Activated naive CD8-positive, alpha-beta T cell (primary cell): ENCODE data around the gene ZYG11B.
"Not testable (repeated sequence)": the region's sequence is repeated elsewhere in the genome, so short reads cannot be mapped to it uniquely, and the experiment has no call there.

ENCODE experiments used
- H3K27ac Mint-ChIP-seq: one replicate; pipeline ENCODE4 v1.8.0; 2021; ENCODE audit warnings: mixed read lengths
- H3K27me3 Mint-ChIP-seq: one replicate; pipeline ENCODE4 v1.8.0; 2021; ENCODE audit warnings: mixed read lengths
- H3K36me3 Mint-ChIP-seq: one replicate; pipeline ENCODE4 v1.8.0; 2021; ENCODE audit warnings: mixed read lengths
- H3K4me1 Mint-ChIP-seq: one replicate; pipeline ENCODE4 v1.8.0; 2021; ENCODE audit warnings: low read depth, mixed read lengths
- H3K4me3 Mint-ChIP-seq: one replicate; pipeline ENCODE4 v1.8.0; 2021; ENCODE audit warnings: mild to moderate bottlenecking, mixed read lengths
- H3K9me3 Mint-ChIP-seq: one replicate; pipeline ENCODE4 v1.8.0; 2021; ENCODE audit warnings: low read depth, mixed read lengths

The ZYG11B gene

GRCh38 chr1:52735371-52735770 lies 9.1 kb downstream of the ZYG11B start:
- H3K27ac Mint-ChIP-seq, H3K27me3 Mint-ChIP-seq, H3K36me3 Mint-ChIP-seq, H3K9me3 Mint-ChIP-seq, H3K4me3 Mint-ChIP-seq: not testable (repeated sequence)
- peaks cover 15% of the 10 kb centered on the region for H3K4me1 Mint-ChIP-seq

GRCh38 chr1:52738148-52738547 lies 11.9 kb downstream of the ZYG11B start:
- no peaks in the 10 kb centered on the region for H3K27me3 Mint-ChIP-seq

GRCh38 chr1:52738893-52739292 lies 12.6 kb downstream of the ZYG11B start:
- Mint-ChIP-seq H3K4me3 (no peak overlapping the region), H3K27me3 (no peaks in the 10 kb centered on the region), H3K36me3 (peaks cover 4% of the 10 kb centered on the region), H3K4me1 (peaks cover 21% of the 10 kb centered on the region), H3K9me3 (no peaks in the 10 kb centered on the region), H3K27ac (no peak overlapping the region)

More at GRCh38 chr1:52738148-52738547, 11.9 kb downstream of the ZYG11B start:
- H3K27ac Mint-ChIP-seq = no peak overlapping the region
- H3K4me3 Mint-ChIP-seq = no peak overlapping the region
- peaks cover 4% of the 10 kb centered on the region for H3K36me3 Mint-ChIP-seq
- H3K4me1 Mint-ChIP-seq = peaks cover 19% of the 10 kb centered on the region
- no peaks in the 10 kb centered on the region for H3K9me3 Mint-ChIP-seq

- Mint-ChIP-seq H3K36me3 (peaks cover 4% of the 10 kb centered on the region), H3K9me3 (no peaks in the 10 kb centered on the region), H3K4me1 (peaks cover 21% of the 10 kb centered on the region), H3K27ac (no peak overlapping the region), H3K27me3 (no peaks in the 10 kb centered on the region), H3K4me3 (no peak overlapping the region)
Measured at GRCh38 chr1:52739699-52740467, 13.6 kb downstream of the ZYG11B start.

DNA sequence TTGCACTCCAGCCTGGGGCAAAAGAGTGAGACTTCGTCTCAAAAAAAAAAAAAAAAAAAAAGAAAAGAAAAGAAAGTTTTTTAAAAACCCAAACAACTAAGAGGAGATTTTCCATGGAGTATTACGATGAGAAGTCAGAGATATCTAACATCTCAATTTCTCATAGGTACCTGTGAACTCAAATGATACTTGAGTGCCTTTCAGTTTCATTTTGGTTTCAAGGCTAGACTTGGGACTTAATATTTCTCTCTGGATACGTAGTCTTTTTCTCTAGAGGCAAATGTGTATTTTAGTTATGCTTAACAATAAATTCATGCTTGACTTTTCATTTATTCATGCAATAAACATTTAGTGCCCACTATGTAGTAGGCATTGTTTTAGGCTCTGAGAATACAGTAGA lies 15.0 kb downstream of the ZYG11B start:
- Mint-ChIP-seq H3K27me3 (no peaks in the 10 kb centered on the region), H3K36me3 (peaks cover 4% of the 10 kb centered on the region), H3K4me1 (peaks cover 23% of the 10 kb centered on the region), H3K9me3 (no peaks in the 10 kb centered on the region), H3K4me3 (no peak overlapping the region), H3K27ac (no peak overlapping the region)

GRCh38 chr1:52746189-52746588 lies 19.9 kb downstream of the ZYG11B start:
- H3K36me3 Mint-ChIP-seq = no peaks in the 10 kb centered on the region
- H3K4me1 Mint-ChIP-seq = peaks cover 26% of the 10 kb centered on the region
- H3K27me3 Mint-ChIP-seq = no peaks in the 10 kb centered on the region
- H3K4me3 Mint-ChIP-seq = no peak overlapping the region
- H3K9me3 Mint-ChIP-seq = no peaks in the 10 kb centered on the region
- no peak overlapping the region for H3K27ac Mint-ChIP-seq

DNA sequence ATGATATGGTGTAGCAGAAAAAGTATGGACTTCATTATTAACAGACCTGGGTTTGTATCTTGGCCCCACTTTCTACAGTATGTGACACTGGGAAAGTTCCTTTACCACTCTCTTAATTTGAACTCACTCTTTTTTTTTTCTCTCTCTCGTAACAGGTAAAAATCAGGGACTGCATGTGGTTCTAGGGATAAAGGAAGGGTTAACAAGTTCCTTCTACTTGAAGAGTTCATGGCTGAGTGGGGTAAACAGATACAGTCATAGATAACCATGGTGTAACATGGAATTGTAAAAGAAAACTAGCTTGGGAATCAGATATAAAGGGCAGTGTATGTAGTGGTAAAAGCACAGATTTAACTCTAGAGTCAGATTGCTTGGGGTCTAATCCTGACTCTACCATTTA lies 21.2 kb downstream of the ZYG11B start:
- no peaks in the 10 kb centered on the region for H3K27me3 Mint-ChIP-seq
- no peaks in the 10 kb centered on the region for H3K36me3 Mint-ChIP-seq
- H3K27ac Mint-ChIP-seq = no peak overlapping the region
- peaks cover 25% of the 10 kb centered on the region for H3K4me1 Mint-ChIP-seq
- H3K4me3 Mint-ChIP-seq = no peak overlapping the region
- no peaks in the 10 kb centered on the region for H3K9me3 Mint-ChIP-seq

DNA sequence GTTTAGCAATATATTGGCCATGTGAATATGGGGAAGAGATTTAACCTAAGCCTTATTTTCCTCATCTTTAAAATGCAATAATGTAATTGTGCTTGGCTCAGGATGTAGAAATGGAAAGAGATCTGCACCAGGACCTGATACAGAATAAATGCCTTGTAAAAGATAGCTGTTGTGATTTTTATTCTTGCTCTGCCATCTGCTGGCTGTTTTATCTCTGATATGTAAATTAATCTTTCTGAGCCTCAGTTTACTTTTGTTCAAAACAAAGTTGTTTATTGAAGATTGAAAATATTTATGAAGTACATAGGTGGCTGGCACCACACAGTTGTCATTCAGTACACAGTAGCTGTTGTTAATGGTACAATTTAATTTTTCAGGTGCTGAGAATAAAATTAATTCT lies 21.9 kb downstream of the ZYG11B start:
- Mint-ChIP-seq H3K36me3 (no peaks in the 10 kb centered on the region), H3K4me3 (no peak overlapping the region), H3K4me1 (peaks cover 25% of the 10 kb centered on the region), H3K27me3 (no peaks in the 10 kb centered on the region), H3K27ac (no peak overlapping the region), H3K9me3 (no peaks in the 10 kb centered on the region)

GRCh38 chr1:52749496-52749895 lies 23.2 kb downstream of the ZYG11B start:
- H3K4me1 Mint-ChIP-seq = peaks cover 23% of the 10 kb centered on the region
- not testable (repeated sequence) for H3K9me3 Mint-ChIP-seq, H3K36me3 Mint-ChIP-seq, H3K4me3 Mint-ChIP-seq, H3K27me3 Mint-ChIP-seq, H3K27ac Mint-ChIP-seq

DNA sequence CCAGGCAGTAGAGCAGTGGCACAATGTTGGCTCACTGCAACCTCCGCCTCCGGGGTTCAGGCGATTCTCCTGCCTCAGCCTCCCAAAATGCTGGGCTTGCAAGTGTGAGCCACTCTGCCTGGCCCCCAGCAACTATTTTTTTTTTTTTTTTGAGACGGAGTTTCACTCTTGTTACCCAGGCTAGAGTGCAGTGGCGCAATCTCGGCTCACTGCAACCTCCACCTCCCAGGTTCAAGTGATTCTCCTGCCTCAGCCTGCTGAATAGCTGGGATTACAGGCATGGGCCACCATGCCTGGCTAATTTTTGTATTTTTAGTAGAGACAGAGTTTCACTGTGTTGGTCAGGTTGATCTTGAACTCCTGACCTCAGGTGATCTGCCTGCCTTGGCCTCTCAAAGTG lies 23.9 kb downstream of the ZYG11B start:
- H3K9me3 Mint-ChIP-seq, H3K36me3 Mint-ChIP-seq, H3K27me3 Mint-ChIP-seq, H3K4me3 Mint-ChIP-seq, H3K27ac Mint-ChIP-seq: not testable (repeated sequence)
- H3K4me1 Mint-ChIP-seq = peaks cover 20% of the 10 kb centered on the region

DNA sequence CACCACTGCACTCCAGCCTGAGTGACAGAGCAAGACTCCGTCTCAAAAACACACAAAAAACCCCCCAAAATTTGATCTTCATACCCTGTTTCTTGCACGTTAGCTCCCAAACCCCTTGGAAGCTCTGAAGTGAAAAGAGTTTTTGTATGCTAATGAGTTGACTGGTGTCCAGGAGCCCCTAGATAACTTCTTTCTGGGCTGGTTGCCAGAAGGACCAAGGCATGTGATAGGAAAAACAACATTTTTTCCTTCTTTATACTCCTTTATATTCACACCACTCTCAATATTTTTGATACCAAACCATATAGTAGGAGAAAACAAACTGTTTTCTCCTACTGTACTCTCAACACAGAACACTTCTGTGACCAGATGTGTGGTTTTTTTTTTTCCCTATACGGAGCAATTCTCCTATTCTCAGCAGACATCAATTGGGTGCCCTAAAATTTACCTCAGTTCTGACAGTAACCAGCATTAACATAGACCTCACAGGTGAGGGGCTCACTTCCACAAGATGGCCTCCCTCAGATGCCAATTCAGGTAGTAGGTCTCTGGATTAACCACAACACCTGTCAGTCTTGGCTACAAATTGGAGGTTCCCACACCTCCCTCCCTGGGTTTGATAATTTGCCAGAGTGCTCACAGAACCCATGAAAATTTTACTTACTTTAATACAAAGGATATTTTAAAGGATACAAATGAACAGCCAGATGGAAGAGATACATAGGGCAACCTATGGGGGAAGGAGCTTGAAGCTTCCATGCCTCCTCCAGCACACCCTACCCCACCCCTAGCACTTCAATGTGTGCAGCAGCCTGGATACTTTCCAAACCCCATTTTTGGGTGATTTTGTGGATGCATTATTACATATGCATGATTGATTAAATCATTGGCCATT lies 25.6 kb downstream of the ZYG11B start:
- Mint-ChIP-seq H3K4me1 (peaks cover 17% of the 10 kb centered on the region), H3K4me3 (no peak overlapping the region), H3K27me3 (no peaks in the 10 kb centered on the region), H3K9me3 (no peaks in the 10 kb centered on the region), H3K36me3 (peaks cover 5% of the 10 kb centered on the region), H3K27ac (no peak overlapping the region)

DNA sequence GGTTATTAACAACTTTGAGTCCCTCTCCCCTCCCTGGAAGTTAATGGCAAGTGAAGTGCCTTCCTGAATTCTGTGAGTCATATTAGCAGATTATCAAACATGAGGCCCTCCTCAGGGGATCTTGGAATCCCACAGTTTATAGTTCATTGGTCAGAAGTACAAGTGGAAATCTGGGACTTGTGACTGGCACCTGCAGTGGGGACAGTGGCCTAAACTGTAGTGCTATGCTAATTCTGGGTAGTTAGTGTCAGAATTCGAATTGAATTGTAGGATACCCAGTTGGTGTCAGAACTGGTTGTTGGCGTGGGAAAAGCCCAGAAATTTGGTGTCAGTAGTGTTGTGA lies 26.2 kb downstream of the ZYG11B start:
- Mint-ChIP-seq H3K4me1 (peaks cover 13% of the 10 kb centered on the region), H3K27ac (no peak overlapping the region), H3K27me3 (no peaks in the 10 kb centered on the region)

DNA sequence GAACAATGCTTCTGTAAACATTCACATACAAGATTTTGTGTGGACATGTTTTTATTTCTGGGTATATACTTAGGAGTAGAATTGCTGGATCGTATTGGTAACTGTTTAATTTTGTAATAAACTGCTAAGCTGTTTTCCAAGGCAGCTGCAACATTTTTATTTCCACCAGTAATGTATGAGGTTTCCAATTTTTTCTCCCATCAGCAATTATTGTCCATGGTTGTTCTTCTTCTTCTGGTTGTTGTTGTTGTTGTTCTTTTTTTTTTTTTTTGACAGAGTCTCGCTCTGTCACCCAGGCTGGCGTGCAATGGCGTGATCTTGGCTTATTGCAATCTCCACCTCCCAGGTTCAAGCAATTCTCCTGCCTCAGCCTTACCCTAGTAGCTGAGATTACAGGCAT lies 26.9 kb downstream of the ZYG11B start:
- H3K36me3 Mint-ChIP-seq = peaks cover 6% of the 10 kb centered on the region
- H3K27ac Mint-ChIP-seq = no peak overlapping the region
- no peaks in the 10 kb centered on the region for H3K27me3 Mint-ChIP-seq
- H3K9me3 Mint-ChIP-seq = no peaks in the 10 kb centered on the region
- peaks cover 10% of the 10 kb centered on the region for H3K4me1 Mint-ChIP-seq
- H3K4me3 Mint-ChIP-seq = no peak overlapping the region

More for the DNA sequence above, 26.2 kb downstream of the ZYG11B start:
- Mint-ChIP-seq H3K9me3 (no peaks in the 10 kb centered on the region), H3K4me3 (no peak overlapping the region), H3K36me3 (peaks cover 5% of the 10 kb centered on the region)

GRCh38 chr1:52756020-52756419 lies 29.8 kb downstream of the ZYG11B start:
- peaks cover 8% of the 10 kb centered on the region for H3K36me3 Mint-ChIP-seq
- H3K27ac Mint-ChIP-seq = no peak overlapping the region
- no peaks in the 10 kb centered on the region for H3K9me3 Mint-ChIP-seq
- no peaks in the 10 kb centered on the region for H3K27me3 Mint-ChIP-seq
- no peak overlapping the region for H3K4me3 Mint-ChIP-seq
- H3K4me1 Mint-ChIP-seq = peaks cover 6% of the 10 kb centered on the region

DNA sequence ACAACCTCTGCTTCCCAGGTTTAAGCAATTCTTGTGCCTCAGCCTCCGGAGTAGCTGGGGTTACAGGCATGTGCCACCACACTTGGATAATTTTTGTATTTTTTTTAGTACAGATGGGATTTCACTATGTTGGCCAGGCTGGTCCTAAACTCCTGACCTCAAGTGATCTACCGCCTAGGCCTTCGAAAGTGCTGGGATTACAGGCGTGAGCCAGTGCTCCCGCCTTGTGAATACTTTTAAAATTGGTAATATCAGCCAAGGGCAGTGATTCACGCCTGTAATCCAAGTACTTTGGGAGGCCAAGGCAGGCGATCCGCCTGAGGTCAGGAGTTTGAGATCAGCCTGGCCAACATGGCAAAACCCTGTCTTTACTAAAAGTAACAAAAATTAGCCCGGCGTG lies 33.7 kb downstream of the ZYG11B start:
- H3K27ac Mint-ChIP-seq = no peak overlapping the region
- H3K4me3 Mint-ChIP-seq = no peak overlapping the region
- no peaks in the 10 kb centered on the region for H3K9me3 Mint-ChIP-seq
- peaks cover 14% of the 10 kb centered on the region for H3K36me3 Mint-ChIP-seq
- H3K27me3 Mint-ChIP-seq = no peaks in the 10 kb centered on the region
- peaks cover 5% of the 10 kb centered on the region for H3K4me1 Mint-ChIP-seq
